Endothelial cell of umbilical vein (primary cell): ENCODE data around the gene XRRA1. TPM values are rescaled to one million over a fixed set of nuclear protein-coding genes. Genes with fewer than 3 reads are reported as not detected.
A peak's percentile ranks its signal among the peaks of the same experiment; 100 is the strongest.

ENCODE experiments used
- BruUV-seq: library from RNA; stranded (reverse); fragments of 400-500 nt; replicated peaks from 2 replicates; lab custom pipeline; 2021; lab: Mats Ljungman, UMichigan
- CTCF ChIA-PET: fragments of 300-600, 350-600 bp; sonication (Branson Sonifier 250); formaldehyde crosslinking; loops from one replicate; lab custom pipeline; 2021; ENCODE audit warnings: antibody characterized with exemption, inconsistent platforms; lab: Charles Lee
- POLR2A ChIA-PET: fragments of 300-600, 350-600 bp; sonication (Branson Sonifier 250); formaldehyde crosslinking; loops from one replicate; lab custom pipeline; 2021; ENCODE audit warnings: antibody characterized with exemption, inconsistent platforms; lab: Charles Lee
- DNase-seq: peaks from one replicate; pipeline ENCODE4 v3.0.0-alpha.2; 2011; ENCODE audit warnings: low read depth, low spot score
- FAIRE-seq: peaks from 2 replicates; lab custom pipeline; 2011; peaks lifted over from hg19 to GRCh38; lab: Jason Lieb, UNC
- H2AFZ ChIP-seq: 2 replicates; pipeline ENCODE4 v1.6.0; 2012; ENCODE audit warnings: low read depth, low read length, control low read depth, inconsistent platforms
- H3K27ac ChIP-seq: 2 replicates; pipeline ENCODE4 v1.5.1; 2011; ENCODE audit warnings: low read depth, mild to moderate bottlenecking, control low read depth, low read length, moderate library complexity; ENCODE audit not compliant: insufficient read depth
- H3K27me3 ChIP-seq, 2 experiments: 2 replicates each; pipeline versions ENCODE4 v1.6.0 to v1.6.1; 2011; ENCODE audit warnings: low read length in 2 of 2, mixed read lengths in 1 of 2; ENCODE audit not compliant: control insufficient read depth in 2 of 2, insufficient read depth in 2 of 2
- H3K36me3 ChIP-seq, 2 experiments: 2 replicates in 1 of 2; 3 replicates in 1 of 2; pipeline ENCODE4 v1.5.1; 2011; ENCODE audit warnings: low read length in 2 of 2, mild to moderate bottlenecking in 1 of 2, moderate library complexity in 1 of 2; ENCODE audit not compliant: control insufficient read depth in 2 of 2, insufficient read depth in 2 of 2; ENCODE audit errors: extremely low read depth in 1 of 2
- H3K4me1 ChIP-seq: 3 replicates; pipeline ENCODE4 v1.5.1; 2011; ENCODE audit warnings: mild to moderate bottlenecking, low read length; ENCODE audit not compliant: control insufficient read depth, insufficient read depth; ENCODE audit errors: extremely low read depth
- H3K4me2 ChIP-seq: 2 replicates; pipeline ENCODE4 v1.6.1; 2011; ENCODE audit warnings: low read length, control low read depth, mixed read lengths; ENCODE audit not compliant: insufficient read depth
- H3K4me3 ChIP-seq, 3 experiments: fragments of 200-600 bp in 1 of 3; sonication (generic), shearing (Covaris generic) in 1 of 3; replicated peaks in 1 of 3; 2 replicates each; pipeline ENCODE4 v1.5.1; 2011 to 2016; ENCODE audit warnings: control low read depth in 3 of 3, low read length in 3 of 3, mild to moderate bottlenecking in 2 of 3, inconsistent platforms in 1 of 3, low read depth in 1 of 3, moderate library complexity in 1 of 3; ENCODE audit not compliant: insufficient read depth in 1 of 3
- H3K79me2 ChIP-seq: 2 replicates; pipeline ENCODE4 v1.6.0; 2012; ENCODE audit warnings: low read length, inconsistent platforms; ENCODE audit not compliant: control insufficient read depth, insufficient read depth
- H3K9ac ChIP-seq: replicated peaks from 2 replicates; pipeline ENCODE3; 2011; ENCODE audit warnings: low read length, control low read depth; ENCODE audit not compliant: insufficient read depth; ENCODE audit errors: extremely low read depth
- H3K9me1 ChIP-seq: replicated peaks from 3 replicates; pipeline ENCODE4 v1.6.0; 2011; ENCODE audit warnings: mild to moderate bottlenecking, low read length; ENCODE audit not compliant: control insufficient read depth, insufficient read depth; ENCODE audit errors: extremely low read depth
- H3K9me3 ChIP-seq: replicated peaks from 2 replicates; pipeline ENCODE4 v1.5.1; 2012; ENCODE audit warnings: low read length, inconsistent platforms; ENCODE audit not compliant: control insufficient read depth, insufficient read depth
- H4K20me1 ChIP-seq: replicated peaks from 2 replicates; pipeline ENCODE3; 2011; ENCODE audit warnings: mild to moderate bottlenecking, low read length; ENCODE audit not compliant: control insufficient read depth, insufficient read depth; ENCODE audit errors: extremely low read depth
- CTCF ChIP-seq, 2 donors: IDR thresholded peaks; 1 replicate in 1 of 2; 2 replicates in 1 of 2; pipeline ENCODE4 v1.5.1; 2011; ENCODE audit warnings: low read length in 2 of 2, mild to moderate bottlenecking in 2 of 2, moderate library complexity in 2 of 2, control low read depth in 1 of 2, inconsistent platforms in 1 of 2, low read depth in 1 of 2; ENCODE audit not compliant: insufficient read depth in 1 of 2; ENCODE audit errors: extremely low read depth in 1 of 2
- EZH2 ChIP-seq: IDR thresholded peaks from 2 replicates; pipeline ENCODE4 v1.6.1; 2012; ENCODE audit warnings: borderline replicate concordance, low read depth, mild to moderate bottlenecking, moderate library complexity, low read length, inconsistent platforms; ENCODE audit not compliant: severe bottlenecking
- FOS ChIP-seq: IDR thresholded peaks from 2 replicates; pipeline ENCODE4 v1.6.1; 2011; ENCODE audit warnings: mild to moderate bottlenecking, low read length, moderate library complexity, borderline replicate concordance; ENCODE audit not compliant: insufficient read depth
- GATA2 ChIP-seq: IDR thresholded peaks from 2 replicates; pipeline ENCODE4 v1.7.0; 2011; ENCODE audit warnings: low read depth, mild to moderate bottlenecking, moderate library complexity, mixed read lengths, low read length; ENCODE audit not compliant: insufficient read length, insufficient read depth
- JUN ChIP-seq: IDR thresholded peaks from 2 replicates; pipeline ENCODE4 v1.6.1; 2011; ENCODE audit warnings: borderline replicate concordance, low read depth; ENCODE audit not compliant: insufficient read length, insufficient read depth
- MAX ChIP-seq: IDR thresholded peaks from 2 replicates; pipeline ENCODE4 v1.6.1; 2011; ENCODE audit not compliant: insufficient read depth, insufficient read length
- MYC ChIP-seq: IDR thresholded peaks from one replicate; pipeline ENCODE4 v1.6.1; 2011; ENCODE audit warnings: mild to moderate bottlenecking, low read depth, low read length
- POLR2A ChIP-seq: IDR thresholded peaks from 2 replicates; pipeline ENCODE4 v1.6.1; 2012; ENCODE audit warnings: low read depth, mild to moderate bottlenecking, control low read depth, low read length
- POLR2AphosphoS5 ChIP-seq: IDR thresholded peaks from 2 replicates; pipeline ENCODE4 v1.6.1; 2012; ENCODE audit warnings: low read depth, mild to moderate bottlenecking, control low read depth, low read length, moderate library complexity; ENCODE audit not compliant: insufficient read depth
- dilution Hi-C: fragments of 300-500 bp; cut with MboI; formaldehyde crosslinking; loops from one replicate; pipeline ENCODE4 v1.15.0; 2019; ENCODE audit warnings: low sequenced_read_pairs; ENCODE audit not compliant: extremely low pct_ligation_motif_present
- intact Hi-C: fragments of 100-400 bp; cut with micrococcal nuclease; formaldehyde crosslinking; loops from one replicate; pipeline ENCODE4 v1.10.0; 2022
- polyA plus RNA-seq, 4 experiments: library from polyadenylated mRNA; depleted of rRNA in 3 of 4; stranded (reverse) in 3 of 4; unstranded in 1 of 4; fragments of >200 nt; gene quantifications; 2 replicates each; pipeline versions ENCODE4 v1.2.1 to v1.2.3, GENCODE V29; 2011 to 2012; ENCODE audit warnings: missing spikeins in 1 of 4
- total RNA-seq: library from RNA; stranded (reverse); gene quantifications from 2 replicates; pipeline ENCODE4 v1.2.3, GENCODE V29; 2021

Gene XRRA1
- total and polyA plus RNA-seq, 2 donors (not counting 3 experiments of a cell fraction or from before 2014, with no cell fraction given), result 8.6 to 11.2 TPM

- intact Hi-C loops, result no loop called here
- Histone ChIP-seq H3K4me1 (peaks cover 12% of the 10 kb centered on the region), H3K4me2 (no peak overlapping the region), H3K79me2 (no peaks in the 10 kb centered on the region), H3K27ac (no peak overlapping the region), H3K36me3 (peaks cover 1 to 24% of the 10 kb centered on the region in 2 experiments), H4K20me1 (no peaks in the 10 kb centered on the region), H3K9me3 (no peaks in the 10 kb centered on the region), H2AFZ (no peak overlapping the region), H3K9me1 (no peaks in the 10 kb centered on the region), H3K27me3 (no peaks in the 10 kb centered on the region), H3K9ac (no peak overlapping the region), H3K4me3 (no peak overlapping the region)
- FAIRE-seq, result no peak
- ChIA-PET CTCF (interaction anchor here (0.6 to 1.7 kb wide), 16 partner anchors 9 to 354 kb away, joined by 3 to 11 read pairs (median 4); no protein-coding TSS in a partner anchor), POLR2A (interaction anchor here (0.6 to 0.7 kb wide), 2 partner anchors 11 to 55 kb away, joined by 3 to 7 read pairs; no protein-coding TSS in a partner anchor)
- no TSS peak for BruUV-seq
- dilution Hi-C loops, result no loop called here
- TF ChIP-seq EZH2, result no peak
- no peak for DNase-seq
Observed at GRCh38 chr11:74847395-74847794, 101.5 kb downstream of the XRRA1 start.

- intact Hi-C loops (no loop called here), dilution Hi-C loops (no loop called here)
- Histone ChIP-seq H3K9me3 (no peaks in the 10 kb centered on the region), H3K36me3 (peaks cover 5 to 23% of the 10 kb centered on the region in 2 experiments), H3K4me3 (no peak overlapping the region), H4K20me1 (no peaks in the 10 kb centered on the region), H3K27me3 (no peaks in the 10 kb centered on the region), H3K4me2 (no peak overlapping the region), H2AFZ (no peak overlapping the region), H3K27ac (no peak overlapping the region), H3K9ac (no peak overlapping the region), H3K9me1 (no peaks in the 10 kb centered on the region), H3K4me1 (peaks cover 12% of the 10 kb centered on the region), H3K79me2 (no peaks in the 10 kb centered on the region)
- ChIA-PET POLR2A (interaction anchor here (0.6 to 0.7 kb wide), 2 partner anchors 12 to 55 kb away, joined by 3 to 7 read pairs; no protein-coding TSS in a partner anchor), CTCF (interaction anchor here (0.6 to 1.7 kb wide), 15 partner anchors 9 to 354 kb away, joined by 3 to 11 read pairs (median 5); no protein-coding TSS in a partner anchor)
- peak; percentile 78 for DNase-seq
- peak; percentile 80 for TF ChIP-seq FOS
- TF ChIP-seq POLR2AphosphoS5, result no peak
- TF ChIP-seq POLR2A, result no peak
- no peak for TF ChIP-seq EZH2
- TF ChIP-seq CTCF (IDR thresholded peaks at IDR 0.05; ENCODE audit: extremely low read depth in 1 of 2, insufficient read depth in 1 of 2, low read depth in 1 of 2, low read length in 2 of 2), result peak in 1 of 2 donors; percentile 32
- TF ChIP-seq JUN, result peak; percentile 79
- no peak for TF ChIP-seq MAX
- no peak for TF ChIP-seq MYC
- TF ChIP-seq GATA2, result no peak
- FAIRE-seq, result peak; percentile 79
- BruUV-seq, result no TSS peak
Observed at GRCh38 chr11:74846770-74847169, 102.1 kb downstream of the XRRA1 start.
